Ishikawa (cell line): Measurements from ENCODE around the gene LMAN1L.
A peak's percentile ranks its signal among the peaks of the same experiment; 100 is the strongest.

ENCODE experiments used
- CEBPB ChIP-seq: IDR thresholded peaks from 2 replicates; pipeline ENCODE4 v1.6.1; 2012
- EGR1 ChIP-seq: IDR thresholded peaks from 2 replicates; pipeline ENCODE4 v1.6.1; 2012
- EP300 ChIP-seq: IDR thresholded peaks from 2 replicates; pipeline ENCODE4 v1.6.1; 2012; ENCODE audit warnings: borderline replicate concordance
- FOXM1 ChIP-seq: IDR thresholded peaks from 2 replicates; pipeline ENCODE4 v1.6.1; 2012; ENCODE audit warnings: low read depth, borderline replicate concordance
- MAX ChIP-seq: IDR thresholded peaks from 2 replicates; pipeline ENCODE4 v1.6.1; 2012
- NFIC ChIP-seq: IDR thresholded peaks from 2 replicates; pipeline ENCODE4 v1.6.1; 2012
- RAD21 ChIP-seq: IDR thresholded peaks from 2 replicates; pipeline ENCODE4 v1.6.1; 2012; ENCODE audit warnings: low read depth
- REST ChIP-seq: IDR thresholded peaks from 2 replicates; pipeline ENCODE4 v1.6.1; 2012; ENCODE audit warnings: low read depth, mild to moderate bottlenecking
- TAF1 ChIP-seq: IDR thresholded peaks from 2 replicates; pipeline ENCODE4 v1.6.1; 2012; ENCODE audit warnings: low read depth, mild to moderate bottlenecking
- TCF12 ChIP-seq: IDR thresholded peaks from 2 replicates; pipeline ENCODE4 v1.6.1; 2012; ENCODE audit warnings: low read depth
- TEAD4 ChIP-seq: IDR thresholded peaks from 2 replicates; pipeline ENCODE4 v1.6.1; 2012
- USF1 ChIP-seq: IDR thresholded peaks from 2 replicates; pipeline ENCODE4 v1.6.1; 2012
- YY1 ChIP-seq: IDR thresholded peaks from 2 replicates; pipeline ENCODE4 v1.6.1; 2012; ENCODE audit warnings: low read depth
- ZBTB7A ChIP-seq: IDR thresholded peaks from 2 replicates; pipeline ENCODE4 v1.6.1; 2012; ENCODE audit warnings: low read depth

LMAN1L gene

GRCh38 chr15:74790080-74790916 is 22.3 kb upstream of the LMAN1L start:
- TF ChIP-seq NFIC (peak; percentile 40; the same call in 1 of the 2 replicates), RAD21 (no peak)

GRCh38 chr15:74791007-74791406 is 21.6 kb upstream of the LMAN1L start:
- TF ChIP-seq REST (no peak), TCF12 (no peak), EP300 (no peak), ZBTB7A (no peak), USF1 (no peak), MAX (no peak), RAD21 (no peak), YY1 (no peak), FOXM1 (no peak), NFIC (no peak), TAF1 (no peak)

GRCh38 chr15:74791667-74792066 is 21.0 kb upstream of the LMAN1L start:
- no peak for TF ChIP-seq ZBTB7A
- no peak for TF ChIP-seq YY1
- no peak for TF ChIP-seq TEAD4
- TF ChIP-seq REST = no peak
- no peak for TF ChIP-seq TAF1
- no peak for TF ChIP-seq USF1
- no peak for TF ChIP-seq FOXM1
- no peak for TF ChIP-seq EGR1
- no peak for TF ChIP-seq NFIC

- TF ChIP-seq MAX = no peak
- TF ChIP-seq CEBPB = no peak
- no peak for TF ChIP-seq ZBTB7A
- no peak for TF ChIP-seq EGR1
- TF ChIP-seq TAF1 = no peak
- TF ChIP-seq RAD21 = no peak
- TF ChIP-seq TEAD4 = no peak
- TF ChIP-seq FOXM1 = no peak
Observed at GRCh38 chr15:74792227-74793016, 20.2 kb upstream of the LMAN1L start.

GRCh38 chr15:74793135-74794028 is 19.3 kb upstream of the LMAN1L start:
- TF ChIP-seq RAD21 = no peak
- TF ChIP-seq YY1 = no peak
- no peak for TF ChIP-seq TAF1
- TF ChIP-seq ZBTB7A = no peak
- TF ChIP-seq CEBPB = no peak
- no peak for TF ChIP-seq NFIC
